SJSA1 (cell line): ENCODE measurements around the gene DUSP1. TPM values are rescaled to one million over a fixed set of nuclear protein-coding genes. Genes with fewer than 3 reads are reported as not detected.

ENCODE experiments used
- DNase-seq, 2 experiments: peaks; one replicate each; pipeline ENCODE4 v3.0.0-alpha.2; 2015 to 2020; ENCODE audit warnings: low spot score in 2 of 2, low read depth in 1 of 2
- H3K27ac ChIP-seq: fragments of 250-450 bp; sonication (Bioruptor Pico); 2 replicates; pipeline ENCODE4 v1.5.1; 2020; ENCODE audit warnings: mild to moderate bottlenecking, moderate library complexity
- H3K27me3 ChIP-seq: fragments of 250-450 bp; sonication (Bioruptor Pico); replicated peaks from 2 replicates; pipeline ENCODE4 v1.5.1; 2020; ENCODE audit warnings: mild to moderate bottlenecking, moderate library complexity
- H3K36me3 ChIP-seq: fragments of 250-450 bp; sonication (Bioruptor Pico); 2 replicates; pipeline ENCODE4 v1.5.1; 2020; ENCODE audit warnings: mild to moderate bottlenecking
- H3K4me1 ChIP-seq: fragments of 250-450 bp; sonication (Bioruptor Pico); replicated peaks from 2 replicates; pipeline ENCODE4 v1.6.1; 2021; ENCODE audit warnings: mild to moderate bottlenecking
- H3K4me3 ChIP-seq: fragments of 250-450 bp; sonication (Bioruptor Pico); 2 replicates; pipeline ENCODE4 v1.5.1; 2020; ENCODE audit warnings: mild to moderate bottlenecking
- H3K9me3 ChIP-seq: fragments of 250-450 bp; sonication (Bioruptor Pico); replicated peaks from 2 replicates; pipeline ENCODE4 v1.5.1; 2020; ENCODE audit warnings: mild to moderate bottlenecking
- total RNA-seq: library from RNA; depleted of rRNA; stranded (reverse); fragments of >200 nt; shearing (Covaris generic); gene quantifications from 2 replicates; pipeline ENCODE4 v1.2.3, GENCODE V29; 2014

The DUSP1 gene
- total RNA-seq, 1 experiment from 2014 or later, result 475 TPM

DNA sequence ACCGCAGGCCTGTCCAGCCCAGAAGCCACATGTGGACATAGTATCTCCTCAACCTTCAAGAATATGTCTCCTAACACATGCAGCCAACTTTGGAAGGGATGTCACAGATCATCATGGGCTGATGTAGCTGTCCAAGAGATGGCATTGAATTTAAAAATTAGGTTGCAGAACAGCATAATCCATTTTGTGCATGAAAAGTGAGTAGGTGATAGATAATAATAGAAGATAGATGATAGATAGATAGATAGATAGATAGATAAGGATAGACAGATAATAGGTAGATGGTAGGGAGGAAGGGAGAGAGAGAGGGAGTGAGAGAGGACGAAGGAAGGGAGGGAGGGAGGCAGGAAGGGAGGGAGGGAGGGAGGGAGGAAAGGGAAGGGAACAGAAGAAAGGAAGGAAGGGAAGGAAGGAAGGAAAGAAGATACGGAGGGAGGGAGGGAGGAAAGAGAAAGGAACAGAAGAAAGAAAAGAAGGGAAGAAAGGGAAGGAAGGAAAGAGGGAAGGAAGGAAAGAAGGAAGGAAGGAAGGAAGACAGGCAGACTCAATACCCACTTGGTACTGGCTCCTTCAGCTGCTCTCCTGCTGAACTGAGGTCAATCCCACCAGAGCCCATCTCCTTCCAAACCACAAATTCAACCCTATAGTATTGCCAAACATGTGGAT, 34.2 kb upstream of the DUSP1 start:
- Histone ChIP-seq H3K27me3 (no peaks in the 10 kb centered on the region), H3K27ac (no peak overlapping the region)

DNA sequence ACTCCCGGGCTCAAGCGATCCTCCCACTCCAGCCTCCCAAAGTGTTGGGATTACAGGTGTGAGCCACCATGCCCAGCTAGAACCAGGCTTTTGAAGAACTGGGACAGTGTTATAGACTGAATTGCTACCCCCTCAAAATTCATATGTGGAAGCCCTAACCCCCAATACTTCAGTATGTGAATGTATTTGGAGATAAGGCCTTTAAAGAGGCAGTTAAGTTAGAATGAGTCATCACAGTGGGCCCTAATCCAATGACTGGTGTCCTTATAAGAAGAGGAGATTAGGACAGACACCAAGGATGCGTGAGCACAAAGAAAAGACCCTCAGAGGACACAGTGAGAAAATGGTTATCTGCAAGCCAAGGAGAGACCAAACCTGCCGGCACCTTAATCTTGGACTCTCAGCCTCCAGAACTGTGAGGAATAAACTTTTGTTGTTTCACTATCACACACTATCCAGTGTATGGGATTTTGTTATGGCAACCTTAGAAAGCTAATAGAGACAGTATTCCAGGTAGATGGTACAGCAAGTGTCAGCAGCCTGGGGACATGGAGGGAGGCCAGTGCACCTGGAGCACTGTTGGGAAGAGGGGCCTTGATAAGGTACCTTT, 31.7 kb upstream of the DUSP1 start:
- peak overlapping the region; percentile 88 for H3K27ac ChIP-seq
- no peaks in the 10 kb centered on the region for H3K9me3 ChIP-seq
- H3K4me1 ChIP-seq, result peaks cover 63% of the 10 kb centered on the region
- no peaks in the 10 kb centered on the region for H3K27me3 ChIP-seq
- H3K36me3 ChIP-seq, result no peaks in the 10 kb centered on the region
- no peak overlapping the region for H3K4me3 ChIP-seq
- peak in 1 of 2 experiments; percentile 64 for DNase-seq

More for the DNA sequence above, 34.2 kb upstream of the DUSP1 start:
- H3K9me3 ChIP-seq, result peaks cover 11% of the 10 kb centered on the region
- no peaks in the 10 kb centered on the region for H3K36me3 ChIP-seq
- peaks cover 53% of the 10 kb centered on the region for H3K4me1 ChIP-seq
- DNase-seq, result no peak
- no peak overlapping the region for H3K4me3 ChIP-seq

DNA sequence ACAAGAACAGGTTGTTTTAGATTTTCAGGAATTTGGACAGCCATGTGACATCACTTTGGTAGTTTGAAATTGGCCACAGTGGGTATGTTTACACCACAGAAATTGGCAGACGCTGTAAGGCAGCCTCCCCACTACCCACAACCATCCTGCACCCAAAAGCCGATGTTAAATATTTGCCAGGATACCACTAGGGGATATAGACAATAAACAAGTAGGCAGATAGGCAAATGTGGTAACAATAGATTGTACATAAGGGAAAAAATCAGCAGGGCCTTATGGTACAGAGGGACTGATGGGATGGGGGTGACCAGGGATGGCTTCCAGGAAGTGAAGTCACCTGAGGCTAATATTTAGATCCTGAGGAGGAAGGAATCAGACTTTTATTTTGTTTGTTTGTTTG, 31.1 kb upstream of the DUSP1 start:
- Histone ChIP-seq H3K4me1 (peaks cover 63% of the 10 kb centered on the region), H3K36me3 (no peaks in the 10 kb centered on the region), H3K4me3 (no peak overlapping the region), H3K9me3 (no peaks in the 10 kb centered on the region), H3K27me3 (no peaks in the 10 kb centered on the region), H3K27ac (peak overlapping the region; percentile 88)
- DNase-seq, result no peak

DNA sequence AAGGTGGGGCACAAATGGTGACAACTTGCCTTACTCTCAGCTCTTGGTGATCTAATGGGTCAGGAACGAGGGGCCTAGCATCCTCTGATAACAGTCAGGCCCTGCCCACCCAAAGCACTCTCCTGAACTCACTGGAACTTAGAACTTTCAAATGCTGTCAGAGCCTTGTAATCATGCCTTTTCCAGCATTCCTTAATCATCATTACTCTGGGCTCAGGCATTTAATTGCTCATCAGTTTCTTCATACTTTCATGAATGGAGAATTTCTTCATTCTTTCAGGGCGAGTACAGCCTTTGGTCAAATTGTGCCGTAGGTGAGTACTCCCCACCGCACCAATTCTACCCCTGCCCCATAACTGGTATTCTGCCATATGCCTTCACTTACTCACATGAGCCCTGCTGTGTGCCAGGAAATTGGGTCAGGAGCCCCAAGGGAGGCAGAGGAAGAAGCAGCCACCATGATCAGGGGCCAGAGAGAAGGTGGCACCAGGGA, 30.2 kb upstream of the DUSP1 start:
- H3K27me3 ChIP-seq, result no peaks in the 10 kb centered on the region
- peak overlapping the region; percentile 88 for H3K27ac ChIP-seq
- no peak overlapping the region for H3K4me3 ChIP-seq
- no peaks in the 10 kb centered on the region for H3K9me3 ChIP-seq
- peak; percentile 89 to 91 for DNase-seq
- no peaks in the 10 kb centered on the region for H3K36me3 ChIP-seq
- peaks cover 65% of the 10 kb centered on the region for H3K4me1 ChIP-seq

DNA sequence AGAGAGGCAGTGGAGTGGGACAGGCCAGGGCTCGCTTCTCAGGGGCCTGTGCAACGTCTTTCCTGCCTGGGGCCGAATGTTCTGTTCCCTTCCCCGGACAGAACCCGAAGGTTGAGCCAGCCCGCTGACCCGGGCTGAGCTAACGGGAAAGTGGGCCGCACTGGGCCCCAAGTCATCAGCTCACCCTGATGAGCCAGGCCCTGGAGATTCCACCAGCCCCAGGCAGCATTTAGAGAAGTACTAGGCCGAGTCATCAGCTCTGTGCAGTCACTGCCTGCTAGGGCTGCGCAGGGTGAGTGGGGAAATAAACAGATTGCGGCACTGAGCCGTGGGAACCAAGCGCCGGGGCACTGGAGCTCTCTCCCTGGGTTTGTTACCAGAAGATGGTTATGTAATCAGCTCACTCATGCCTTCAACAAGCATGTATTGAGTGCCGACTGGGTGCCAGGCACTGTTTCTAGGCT, 29.1 kb upstream of the DUSP1 start:
- Histone ChIP-seq H3K4me3 (no peak overlapping the region), H3K36me3 (no peaks in the 10 kb centered on the region), H3K27ac (peak overlapping the region; percentile 88), H3K27me3 (no peaks in the 10 kb centered on the region), H3K9me3 (no peaks in the 10 kb centered on the region), H3K4me1 (peaks cover 76% of the 10 kb centered on the region)
- DNase-seq, result peak; percentile 90 to 93

DNA sequence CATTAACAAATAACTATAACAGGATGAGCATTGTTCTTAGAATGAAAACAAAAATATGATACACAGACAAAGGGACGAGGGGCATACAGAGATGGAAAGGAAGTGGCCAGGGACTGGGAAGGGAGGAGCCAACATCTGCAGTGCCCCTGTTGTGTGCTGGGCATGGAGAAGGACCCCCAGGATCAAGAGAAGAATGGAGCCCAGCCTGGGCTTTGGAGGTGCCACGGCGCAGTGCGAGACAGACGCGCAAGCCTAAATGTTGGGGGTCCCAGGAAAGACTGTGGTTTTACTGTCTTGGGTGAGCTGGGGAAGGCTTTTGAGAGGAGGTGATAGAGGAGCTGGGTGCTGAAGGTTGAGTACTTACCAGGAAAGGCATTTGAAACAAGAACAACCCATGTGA, 28.4 kb upstream of the DUSP1 start:
- Histone ChIP-seq H3K4me1 (peaks cover 84% of the 10 kb centered on the region), H3K27ac (peak overlapping the region; percentile 88), H3K4me3 (no peak overlapping the region), H3K9me3 (no peaks in the 10 kb centered on the region), H3K36me3 (no peaks in the 10 kb centered on the region), H3K27me3 (no peaks in the 10 kb centered on the region)
- no peak for DNase-seq

DNA sequence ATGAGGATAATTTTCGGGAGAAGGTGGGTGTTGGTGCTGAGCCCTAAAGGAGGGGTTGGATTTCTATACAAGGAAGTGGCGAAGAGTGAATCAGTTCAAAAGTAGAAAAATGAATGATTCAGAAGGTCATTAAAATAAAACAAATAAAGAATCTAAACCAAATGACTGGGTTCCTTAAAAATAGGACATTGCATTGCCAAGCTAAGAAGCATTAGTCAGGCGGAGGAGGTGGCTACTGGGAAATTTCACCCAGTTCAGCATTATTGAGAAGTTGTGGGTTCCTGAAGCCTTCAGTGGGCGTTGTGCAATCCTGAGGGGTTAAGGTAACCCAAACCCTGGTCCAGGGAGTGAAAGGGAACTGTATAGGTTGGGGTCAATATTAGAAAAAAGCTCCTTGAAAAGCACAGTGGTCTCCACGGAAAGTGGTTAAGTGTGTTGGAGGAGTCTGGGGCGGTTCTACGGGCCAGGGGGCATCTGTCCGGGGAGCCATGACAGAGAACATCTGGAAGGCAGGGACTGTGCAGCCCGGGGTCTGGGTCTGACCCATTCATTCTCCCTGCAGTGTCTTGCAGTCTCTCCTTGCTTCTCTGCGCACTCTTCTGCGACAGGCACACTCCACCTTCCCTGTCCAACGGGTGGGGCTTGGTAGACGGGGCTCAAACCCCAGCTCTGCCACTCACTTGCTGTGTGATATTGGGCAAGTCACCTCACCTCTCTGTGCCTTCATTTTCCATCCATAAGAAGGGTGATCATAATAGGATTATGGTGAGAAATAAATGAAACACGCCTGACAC, 27.6 kb upstream of the DUSP1 start:
- Histone ChIP-seq H3K9me3 (0 out of 2 replicates have a peak, but pooled peaks cover 4% of the 10 kb centered on the region), H3K4me1 (peaks cover 91% of the 10 kb centered on the region), H3K27me3 (no peaks in the 10 kb centered on the region), H3K27ac (peak overlapping the region; percentile 88), H3K36me3 (no peaks in the 10 kb centered on the region), H3K4me3 (no peak overlapping the region)
- DNase-seq, result peak; percentile 87 to 94

DNA sequence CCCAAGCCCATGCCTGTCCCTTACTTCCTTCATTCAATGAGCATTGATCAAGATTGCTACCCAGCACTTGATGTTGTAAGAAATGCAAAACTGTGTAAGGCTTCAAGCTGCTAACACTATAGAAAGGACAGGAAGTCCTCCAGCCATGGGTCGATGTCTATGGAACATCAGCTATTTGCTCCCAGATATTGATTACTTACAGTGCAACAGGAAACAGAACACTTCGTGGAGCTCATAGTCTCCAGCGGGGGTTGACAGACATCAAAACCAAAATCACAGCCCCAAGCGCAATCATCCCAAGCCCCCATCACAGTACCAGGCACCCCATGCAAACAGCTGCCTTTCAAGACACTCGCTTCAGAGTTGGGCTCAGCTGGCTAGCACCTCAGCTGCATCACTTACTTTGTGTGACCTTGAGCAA, 26.8 kb upstream of the DUSP1 start:
- Histone ChIP-seq H3K27me3 (no peaks in the 10 kb centered on the region), H3K4me1 (peaks cover 97% of the 10 kb centered on the region), H3K27ac (peak overlapping the region; percentile 88), H3K4me3 (no peak overlapping the region), H3K36me3 (no peaks in the 10 kb centered on the region), H3K9me3 (0 out of 2 replicates have a peak, but pooled peaks cover 5% of the 10 kb centered on the region)
- no peak for DNase-seq

DNA sequence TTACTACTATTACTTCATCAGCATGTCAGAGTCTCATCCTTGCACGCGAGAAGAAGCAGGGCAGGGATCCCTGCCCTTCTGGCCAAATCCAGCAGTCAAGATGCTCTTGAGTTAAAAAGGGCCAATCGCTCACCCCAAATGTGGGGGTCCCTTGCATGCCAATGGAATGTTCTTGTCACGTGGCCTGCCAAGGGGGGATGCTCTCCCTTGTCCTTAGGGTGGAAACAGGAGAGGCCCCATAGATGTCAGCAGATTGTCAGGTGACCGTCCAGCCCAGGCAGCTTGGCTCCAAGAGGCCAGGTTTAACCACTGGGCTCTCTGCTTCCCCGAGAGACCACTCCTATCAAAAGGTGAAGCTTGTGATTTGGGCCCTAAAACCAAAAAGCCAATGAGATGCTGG, 25.3 kb upstream of the DUSP1 start:
- H3K27me3 ChIP-seq, result no peaks in the 10 kb centered on the region
- DNase-seq, result no peak
- no peaks in the 10 kb centered on the region for H3K36me3 ChIP-seq
- H3K9me3 ChIP-seq, result 0 out of 2 replicates have a peak, but pooled peaks cover 5% of the 10 kb centered on the region
- no peak overlapping the region for H3K4me3 ChIP-seq
- H3K4me1 ChIP-seq, result peaks cover 89% of the 10 kb centered on the region
- H3K27ac ChIP-seq, result no peak overlapping the region; the same call in 1 of the 2 replicates

DNA sequence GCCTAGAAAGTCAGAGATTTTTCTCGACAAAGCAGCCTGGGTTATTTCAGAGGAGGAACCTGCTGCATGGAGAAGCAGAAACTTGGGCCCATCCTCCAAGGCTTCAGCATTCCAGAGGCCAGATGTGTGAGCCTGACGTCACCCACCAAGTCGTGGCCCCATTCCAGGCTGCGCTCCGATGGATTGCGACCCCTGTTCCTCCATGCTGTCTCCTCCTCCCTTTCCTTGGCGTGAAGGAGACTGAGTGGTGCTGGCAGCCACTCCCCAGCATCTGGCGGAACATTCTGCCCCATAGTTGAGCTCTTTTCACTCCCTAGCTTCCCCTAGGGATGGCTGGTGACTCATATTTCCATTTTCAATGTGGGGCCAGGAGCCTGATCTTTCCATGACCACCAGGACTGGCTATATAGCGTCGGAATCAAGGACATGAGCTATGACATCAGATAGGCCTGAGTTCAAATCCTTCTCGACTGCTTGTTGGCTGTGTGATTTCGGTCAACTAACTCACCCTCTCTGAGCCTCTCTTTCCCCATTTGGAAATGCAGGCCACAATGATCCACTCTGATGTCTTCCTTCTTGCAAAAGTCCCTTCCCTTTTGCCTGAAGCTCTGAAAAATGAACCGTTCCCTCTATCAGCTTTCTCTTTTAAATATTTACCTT, 24.5 kb upstream of the DUSP1 start:
- Histone ChIP-seq H3K27ac (peak overlapping the region; percentile 72), H3K4me3 (no peak overlapping the region), H3K9me3 (0 out of 2 replicates have a peak, but pooled peaks cover 5% of the 10 kb centered on the region), H3K27me3 (no peaks in the 10 kb centered on the region), H3K4me1 (peaks cover 81% of the 10 kb centered on the region), H3K36me3 (no peaks in the 10 kb centered on the region)
- DNase-seq, result peak; percentile 94

DNA sequence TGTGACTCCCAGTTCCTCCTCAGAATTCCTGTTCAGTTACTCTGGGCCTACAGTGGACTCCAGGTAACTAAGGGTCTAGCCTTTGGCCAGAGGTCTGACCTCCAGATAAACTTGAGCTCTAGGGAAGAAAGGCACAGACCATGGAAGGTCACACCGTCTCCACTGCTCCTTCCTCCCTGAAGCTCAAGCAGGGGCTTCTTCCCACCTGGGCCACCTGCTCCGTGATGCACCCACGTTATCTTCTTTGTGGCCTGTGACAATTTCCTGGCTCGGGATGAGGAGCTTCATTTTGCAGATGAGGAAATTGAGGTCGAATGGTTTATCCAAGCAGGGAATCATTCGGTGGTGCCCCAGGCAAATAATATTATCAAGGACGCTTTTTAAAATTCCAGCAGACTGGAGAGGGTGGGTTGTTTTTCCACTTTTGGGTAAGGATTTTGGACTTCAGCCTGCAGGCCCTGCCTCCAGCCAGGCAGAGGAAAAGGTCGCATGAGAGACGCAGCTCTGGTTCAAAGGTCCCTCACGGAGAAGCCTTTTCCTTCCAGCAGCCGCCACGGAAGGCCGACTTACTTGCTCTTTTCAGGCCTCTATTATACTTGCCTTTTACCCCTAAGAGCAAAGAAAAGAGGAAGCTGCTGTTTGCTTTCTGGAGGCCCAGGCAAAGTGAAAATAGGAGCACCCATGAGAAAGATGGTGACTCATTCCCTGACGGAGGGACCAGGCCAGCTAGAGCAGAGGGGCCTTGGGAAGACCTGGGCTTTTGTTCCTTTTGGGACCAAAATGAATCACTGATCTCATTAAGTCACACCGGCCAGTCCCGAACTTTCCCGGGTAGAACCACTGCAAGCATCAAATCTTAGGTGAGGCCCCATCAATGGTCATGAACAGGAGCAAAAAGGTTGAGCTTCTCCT, 22.8 kb upstream of the DUSP1 start:
- Histone ChIP-seq H3K27ac (peak overlapping the region; percentile 20), H3K4me1 (peaks cover 79% of the 10 kb centered on the region)
- DNase-seq, result peak; percentile 66 to 76

DNA sequence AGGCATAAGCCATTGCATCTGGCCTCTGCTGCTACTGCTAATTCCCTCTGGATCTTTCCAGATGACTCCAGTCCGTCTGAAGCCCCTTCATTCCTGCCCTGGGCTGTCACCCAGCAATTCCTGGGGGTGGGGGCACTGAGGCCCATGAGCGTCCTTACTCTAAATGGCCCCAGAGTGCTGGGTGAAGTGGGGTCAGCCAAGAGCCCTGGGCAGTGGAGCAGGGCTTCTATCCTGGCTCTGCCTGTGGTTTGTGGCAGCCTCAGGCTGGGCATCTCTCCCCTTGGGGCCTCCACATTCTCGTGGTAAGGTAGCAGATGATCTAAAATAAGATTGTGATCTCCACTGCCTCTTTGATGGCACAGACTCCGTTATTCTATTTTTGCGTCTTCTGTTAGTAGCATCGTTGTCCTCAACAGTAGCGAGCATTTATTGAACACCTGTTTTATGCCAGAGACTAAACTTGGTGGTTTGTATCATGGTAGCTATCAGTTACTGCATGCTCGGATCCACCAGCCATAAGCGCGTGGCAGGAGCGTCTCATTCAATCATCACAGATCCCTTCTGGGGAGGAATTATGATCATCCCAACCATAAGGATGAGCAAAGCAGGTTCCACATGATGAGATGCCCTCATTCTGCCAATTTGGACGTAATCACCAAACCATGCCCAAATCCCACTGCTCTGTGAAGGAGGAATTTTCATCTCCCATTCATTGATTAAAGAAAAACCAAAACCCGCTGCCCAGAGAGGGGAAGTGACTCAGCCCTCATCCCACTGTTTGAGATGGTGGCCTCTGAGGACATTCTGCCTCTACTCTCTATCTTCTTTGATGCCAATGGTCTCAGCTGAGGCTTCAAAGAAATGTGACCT, 21.9 kb upstream of the DUSP1 start:
- DNase-seq, result no peak
- Histone ChIP-seq H3K4me3 (no peak overlapping the region), H3K4me1 (peaks cover 81% of the 10 kb centered on the region), H3K9me3 (0 out of 2 replicates have a peak, but pooled peaks cover 5% of the 10 kb centered on the region), H3K36me3 (no peaks in the 10 kb centered on the region), H3K27me3 (no peaks in the 10 kb centered on the region), H3K27ac (no peak overlapping the region)

More for the DNA sequence above, 22.8 kb upstream of the DUSP1 start:
- Histone ChIP-seq H3K4me3 (no peak overlapping the region), H3K9me3 (0 out of 2 replicates have a peak, but pooled peaks cover 5% of the 10 kb centered on the region), H3K27me3 (no peaks in the 10 kb centered on the region), H3K36me3 (no peaks in the 10 kb centered on the region)
